CD4-positive, alpha-beta T cell (primary cell): ENCODE measurements around the gene LRP6. TPM values are rescaled to one million over a fixed set of nuclear protein-coding genes. Genes with fewer than 3 reads are reported as not detected.

Experiments
- ATAC-seq: fragments of 200-7000 bp; cut with Tn5 transposase; one replicate; pipeline ENCODE4 v1.10.0; 2022; ENCODE audit warnings: mild to moderate bottlenecking; ENCODE audit not compliant: poor library complexity
- CTCF ChIA-PET: fragments of 350-600 bp; sonication (Branson Sonifier 250); formaldehyde crosslinking; loops from one replicate; lab custom pipeline; 2021; ENCODE audit warnings: antibody characterized with exemption, inconsistent platforms; lab: Charles Lee
- POLR2A ChIA-PET: fragments of 350-600 bp; sonication (Branson Sonifier 250); formaldehyde crosslinking; loops from one replicate; lab custom pipeline; 2021; ENCODE audit warnings: antibody characterized with exemption, inconsistent platforms; lab: Charles Lee
- DNase-seq, 14 experiments: peaks; one replicate each; pipeline ENCODE4 v3.0.0-alpha.2; 2013 to 2020; ENCODE audit warnings: mixed read lengths in 2 of 14
- H3K27ac ChIP-seq, 2 donors: one replicate each; pipeline versions ENCODE4 v1.5.1 to v1.7.0; 2013; ENCODE audit warnings: low read length in 2 of 2, low read depth in 1 of 2, mild to moderate bottlenecking in 1 of 2
- H3K27me3 ChIP-seq, 2 experiments: 1 replicate in 1 of 2; 2 replicates in 1 of 2; pipeline versions ENCODE4 v1.6.1 to v1.7.0; 2013; ENCODE audit warnings: low read length in 2 of 2, control low read depth in 1 of 2, mild to moderate bottlenecking in 1 of 2, moderate library complexity in 1 of 2; ENCODE audit not compliant: insufficient read depth in 2 of 2, control insufficient read depth in 1 of 2
- H3K36me3 ChIP-seq: one replicate; pipeline ENCODE4 v1.6.1; 2013; ENCODE audit warnings: low read length, control low read depth; ENCODE audit not compliant: insufficient read depth
- H3K4me1 ChIP-seq: one replicate; pipeline ENCODE4 v1.6.1; 2013; ENCODE audit warnings: low read length, control low read depth; ENCODE audit not compliant: insufficient read depth
- H3K4me3 ChIP-seq: one replicate; pipeline ENCODE4 v1.5.1; 2013; ENCODE audit warnings: mild to moderate bottlenecking, low read length, moderate library complexity
- H3K9me3 ChIP-seq, 2 experiments: 1 replicate in 1 of 2; 2 replicates in 1 of 2; pipeline versions ENCODE4 v1.6.1 to v1.7.0; 2013; ENCODE audit warnings: low read length in 2 of 2, mild to moderate bottlenecking in 2 of 2, control low read depth in 1 of 2, moderate library complexity in 1 of 2; ENCODE audit not compliant: control insufficient read depth in 1 of 2, insufficient read depth in 1 of 2
- H3K27ac Mint-ChIP-seq: one replicate; pipeline ENCODE4 v1.8.0; 2020; ENCODE audit warnings: mixed read lengths
- H3K27me3 Mint-ChIP-seq: one replicate; pipeline ENCODE4 v1.8.0; 2021; ENCODE audit warnings: mixed read lengths
- H3K36me3 Mint-ChIP-seq: one replicate; pipeline ENCODE4 v1.8.0; 2021; ENCODE audit warnings: low read depth, mixed read lengths
- H3K4me1 Mint-ChIP-seq: one replicate; pipeline ENCODE4 v1.8.0; 2021; ENCODE audit warnings: low read depth, mixed read lengths
- H3K4me3 Mint-ChIP-seq: one replicate; pipeline ENCODE4 v1.8.0; 2020; ENCODE audit warnings: mild to moderate bottlenecking, mixed read lengths
- H3K9me3 Mint-ChIP-seq: one replicate; pipeline ENCODE4 v1.8.0; 2020; ENCODE audit warnings: mixed read lengths
- CTCF ChIP-seq: fragments of 200-600 bp; IDR thresholded peaks from one replicate; pipeline ENCODE4 v1.8.0; 2022; ENCODE audit warnings: antibody characterized with exemption, mild to moderate bottlenecking
- intact Hi-C, 2 experiments: fragments of 100-400 bp; cut with DNase I in 1 of 2; cut with micrococcal nuclease in 1 of 2; formaldehyde crosslinking; loops; one replicate each; pipeline versions ENCODE4 v1.15.1 to v1.9.0; 2023 to 2025; cut with DNase I, micrococcal nuclease
- total RNA-seq, 174 experiments: library from RNA in 2 of 174; stranded (reverse) in 2 of 174; gene quantifications; one replicate each; pipeline ENCODE4 v1.2.3 and lab custom pipeline; 2021 to 2026

Gene LRP6
- total RNA-seq, 2 experiments from 2014 or later = 5.2 to 6.8 TPM

GRCh38 chr12:12216349-12217017 lies 50.4 kb downstream of the LRP6 start:
- no peaks in the 10 kb centered on the region for H3K27me3 Mint-ChIP-seq
- H3K9me3 Mint-ChIP-seq = no peaks in the 10 kb centered on the region
- no peak overlapping the region for H3K4me3 Mint-ChIP-seq
- POLR2A ChIA-PET = no interaction called here
- peaks cover 38% of the 10 kb centered on the region for H3K4me1 Mint-ChIP-seq
- DNase-seq (no peak), ATAC-seq (no peak)
- H3K27ac Mint-ChIP-seq = no peak overlapping the region
- no peak for TF ChIP-seq CTCF
- Histone ChIP-seq H3K27me3 (peaks cover 0 to 3% of the 10 kb centered on the region in 2 experiments), H3K4me1 (no peaks in the 10 kb centered on the region), H3K9me3 (no peaks in the 10 kb centered on the region), H3K36me3 (no peaks in the 10 kb centered on the region), H3K4me3 (no peak overlapping the region), H3K27ac (no peak overlapping the region)
- CTCF ChIA-PET = no interaction called here
- no peaks in the 10 kb centered on the region for H3K36me3 Mint-ChIP-seq
- intact Hi-C loops = no loop called here

- Mint-ChIP-seq H3K27me3 (no peaks in the 10 kb centered on the region), H3K4me1 (peaks cover 55% of the 10 kb centered on the region), H3K36me3 (no peaks in the 10 kb centered on the region), H3K4me3 (no peak overlapping the region), H3K27ac (no peak overlapping the region), H3K9me3 (no peaks in the 10 kb centered on the region)
- no peak for DNase-seq
- ATAC-seq = no peak
- H3K4me1 ChIP-seq = peaks cover 4% of the 10 kb centered on the region
- intact Hi-C loops = no loop called here
- TF ChIP-seq CTCF = no peak
- no peak overlapping the region for H3K4me3 ChIP-seq
- POLR2A ChIA-PET = no interaction called here
- H3K9me3 ChIP-seq = no peaks in the 10 kb centered on the region
- H3K27me3 ChIP-seq = peaks cover 0 to 3% of the 10 kb centered on the region in 2 experiments
- H3K36me3 ChIP-seq = no peaks in the 10 kb centered on the region
- H3K27ac ChIP-seq = no peak overlapping the region
- CTCF ChIA-PET = interaction anchor here (1.0 kb wide), 1 partner anchor 25 kb away, joined by 3 read pairs; no protein-coding TSS in a partner anchor
These were observed 52.2 kb downstream of the LRP6 start for GRCh38 chr12:12214635-12215131.

GRCh38 chr12:12214201-12214600 lies 52.6 kb downstream of the LRP6 start:
- no peaks in the 10 kb centered on the region for H3K36me3 ChIP-seq
- no peaks in the 10 kb centered on the region for H3K9me3 ChIP-seq
- H3K27me3 Mint-ChIP-seq = no peaks in the 10 kb centered on the region
- H3K4me3 Mint-ChIP-seq = no peak overlapping the region
- DNase-seq = no peak
- no peak overlapping the region for H3K27ac Mint-ChIP-seq
- peaks cover 4% of the 10 kb centered on the region for H3K4me1 ChIP-seq
- H3K4me1 Mint-ChIP-seq = peaks cover 55% of the 10 kb centered on the region
- H3K9me3 Mint-ChIP-seq = no peaks in the 10 kb centered on the region
- peaks cover 0 to 3% of the 10 kb centered on the region in 2 experiments for H3K27me3 ChIP-seq
- no peak for ATAC-seq
- H3K27ac ChIP-seq = no peak overlapping the region
- CTCF ChIA-PET = interaction anchor here (1.0 kb wide), 1 partner anchor 25 kb away, joined by 3 read pairs; no protein-coding TSS in a partner anchor
- intact Hi-C loops = no loop called here
- no peak for TF ChIP-seq CTCF
- no peaks in the 10 kb centered on the region for H3K36me3 Mint-ChIP-seq
- H3K4me3 ChIP-seq = no peak overlapping the region
- POLR2A ChIA-PET = no interaction called here
